Sigmoid colon (tissue), 4 donors: ENCODE results near the gene CCDC70.

Source experiments
- EP300 ChIP-seq, 4 donors: sonication (generic); formaldehyde crosslinking; IDR thresholded peaks; one replicate each; pipeline ENCODE4 v1.6.1; 2017; ENCODE audit warnings: antibody characterized with exemption in 4 of 4
- POLR2A ChIP-seq, 2 donors: fragments of 450-650 bp; IDR thresholded peaks; one replicate each; pipeline ENCODE4 v1.6.1; 2016; ENCODE audit warnings: antibody characterized with exemption in 2 of 2, mild to moderate bottlenecking in 2 of 2, moderate library complexity in 2 of 2
- TF ChIP-seq, protein P1 (sequence below), 4 experiments: fragments of 450-650 bp in 3 of 4; fragments of 200-600 bp in 1 of 4; IDR thresholded peaks; one replicate each; pipeline ENCODE4 v1.5.1; 2016 to 2019; ENCODE audit warnings: antibody characterized with exemption in 4 of 4, mild to moderate bottlenecking in 3 of 4, moderate library complexity in 2 of 4

DNA sequence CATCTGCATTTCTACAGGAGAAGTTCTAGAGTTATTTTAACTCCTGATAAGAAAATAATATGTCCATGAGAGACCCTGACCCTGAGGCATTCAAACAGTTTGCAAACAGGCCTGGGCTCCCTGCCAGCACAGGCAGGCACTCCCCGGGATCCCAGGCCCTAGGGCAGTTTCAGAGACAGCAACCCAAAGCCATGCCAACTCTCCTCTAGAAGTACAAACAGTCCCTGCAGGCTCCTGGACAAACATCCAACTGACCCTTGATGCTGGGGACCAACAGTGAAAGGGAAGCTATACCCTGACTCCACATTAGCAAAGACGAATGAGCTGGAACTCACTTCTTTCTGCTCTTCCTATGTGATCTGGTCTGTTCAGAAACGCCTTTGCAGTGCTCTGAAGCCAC lies 44.8 kb downstream of the CCDC70 start:
- TF ChIP-seq, protein P1, sequence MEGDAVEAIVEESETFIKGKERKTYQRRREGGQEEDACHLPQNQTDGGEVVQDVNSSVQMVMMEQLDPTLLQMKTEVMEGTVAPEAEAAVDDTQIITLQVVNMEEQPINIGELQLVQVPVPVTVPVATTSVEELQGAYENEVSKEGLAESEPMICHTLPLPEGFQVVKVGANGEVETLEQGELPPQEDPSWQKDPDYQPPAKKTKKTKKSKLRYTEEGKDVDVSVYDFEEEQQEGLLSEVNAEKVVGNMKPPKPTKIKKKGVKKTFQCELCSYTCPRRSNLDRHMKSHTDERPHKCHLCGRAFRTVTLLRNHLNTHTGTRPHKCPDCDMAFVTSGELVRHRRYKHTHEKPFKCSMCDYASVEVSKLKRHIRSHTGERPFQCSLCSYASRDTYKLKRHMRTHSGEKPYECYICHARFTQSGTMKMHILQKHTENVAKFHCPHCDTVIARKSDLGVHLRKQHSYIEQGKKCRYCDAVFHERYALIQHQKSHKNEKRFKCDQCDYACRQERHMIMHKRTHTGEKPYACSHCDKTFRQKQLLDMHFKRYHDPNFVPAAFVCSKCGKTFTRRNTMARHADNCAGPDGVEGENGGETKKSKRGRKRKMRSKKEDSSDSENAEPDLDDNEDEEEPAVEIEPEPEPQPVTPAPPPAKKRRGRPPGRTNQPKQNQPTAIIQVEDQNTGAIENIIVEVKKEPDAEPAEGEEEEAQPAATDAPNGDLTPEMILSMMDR (IDR thresholded peaks at IDR 0.05) = no peak
- no peak for TF ChIP-seq EP300 (IDR thresholded peaks at IDR 0.05)
- TF ChIP-seq POLR2A (IDR thresholded peaks at IDR 0.05) = no peak
